HepG2 (cell line): ENCODE data around the gene SRGAP3.

Experiments
- CEBPB ChIP-seq: IDR thresholded peaks from 2 replicates; pipeline ENCODE4 v1.6.1; 2011; ENCODE audit warnings: low read depth, low read length, improper control_type of control experiment, borderline replicate concordance
- HBP1 ChIP-seq: IDR thresholded peaks from 2 replicates; pipeline ENCODE4 v1.6.1; 2016; ENCODE audit warnings: low read depth, control low read depth
- HMGXB4 ChIP-seq, 2 experiments: sonication (generic) in 1 of 2; formaldehyde crosslinking in 1 of 2; IDR thresholded peaks; 2 replicates each; pipeline versions ENCODE4 v1.4.0 to v1.6.1; 2018 to 2020; ENCODE audit warnings: missing genetic modification reagents in 2 of 2, borderline replicate concordance in 1 of 2, low read depth in 1 of 2, mild to moderate bottlenecking in 1 of 2, missing biosample characterization in 1 of 2
- KDM1A ChIP-seq: IDR thresholded peaks from 2 replicates; pipeline ENCODE4 v1.6.1; 2016; ENCODE audit warnings: missing compliant biosample characterization
- POGZ ChIP-seq: sonication (generic); formaldehyde crosslinking; IDR thresholded peaks from 2 replicates; pipeline ENCODE4 v1.4.0; 2020; ENCODE audit warnings: mild to moderate bottlenecking, missing genetic modification reagents
- TAF1 ChIP-seq: sonication (generic); formaldehyde crosslinking; IDR thresholded peaks from 2 replicates; pipeline ENCODE4 v1.4.0; 2020; ENCODE audit warnings: missing genetic modification reagents
- TP53 ChIP-seq: sonication (generic); formaldehyde crosslinking; conservative IDR thresholded peaks from 2 replicates; pipeline ENCODE4 v1.4.0; 2020; ENCODE audit warnings: missing genetic modification reagents
- USF2 ChIP-seq, 2 experiments: sonication (generic) in 1 of 2; formaldehyde crosslinking in 1 of 2; IDR thresholded peaks; 2 replicates each; pipeline versions ENCODE4 v1.5.1 to v1.6.1; 2011 to 2020; ENCODE audit warnings: borderline replicate concordance in 1 of 2, low read depth in 1 of 2, low read length in 1 of 2, mild to moderate bottlenecking in 1 of 2, missing genetic modification reagents in 1 of 2, moderate library complexity in 1 of 2
- ZBTB10 ChIP-seq: sonication (generic); formaldehyde crosslinking; IDR thresholded peaks from 2 replicates; pipeline ENCODE4 v1.4.0; 2020; ENCODE audit warnings: missing genetic modification reagents, borderline replicate concordance
- ZNF530 ChIP-seq: sonication (generic); formaldehyde crosslinking; IDR thresholded peaks from 2 replicates; pipeline ENCODE4 v1.5.0; 2020; ENCODE audit warnings: low read depth, mild to moderate bottlenecking, missing genetic modification reagents

GRCh38 chr3:9142362-9142761 is 107.1 kb downstream of the SRGAP3 start:
- TF ChIP-seq HBP1 (CRISPR knock-in tag) (no peak), ZNF530 (CRISPR knock-in tag) (no peak), ZBTB10 (CRISPR knock-in tag) (no peak), USF2 (IDR thresholded peaks at IDR 0.05; ENCODE audit: low read depth, low read length) (no peak), USF2 (CRISPR knock-in tag; IDR thresholded peaks at IDR 0.05; ENCODE audit: borderline replicate concordance) (no peak), KDM1A (no peak), POGZ (CRISPR knock-in tag) (no peak), TP53 (no peak), HMGXB4 (CRISPR knock-in tag; IDR thresholded peaks at IDR 0.05; ENCODE audit: borderline replicate concordance in 1 of 2, low read depth in 1 of 2) (no peak), CEBPB (no peak), TAF1 (no peak)
